ENCODE data around the gene AHNAK.

AHNAK gene

GRCh38 chr11:62433904-62434276 is 112.7 kb downstream of the AHNAK start:
- no peak for TF ChIP-seq PATZ1 (CRISPR knock-in tag; IDR thresholded peaks at IDR 0.05; ENCODE audit: borderline replicate concordance)
- no peak for TF ChIP-seq RARB (CRISPR knock-in tag; IDR thresholded peaks at IDR 0.05)
- TF ChIP-seq SNAI2 (CRISPR knock-in tag; IDR thresholded peaks at IDR 0.05), result no peak
- no peak for TF ChIP-seq ARNTL (CRISPR knock-in tag; IDR thresholded peaks at IDR 0.05; ENCODE audit: borderline replicate concordance, low read depth)
- TF ChIP-seq ZC3H10 (CRISPR knock-in tag; IDR thresholded peaks at IDR 0.05), result no peak
- no peak for TF ChIP-seq CSDC2 (CRISPR knock-in tag; IDR thresholded peaks at IDR 0.05)
- no peak for TF ChIP-seq ZNF8 (CRISPR knock-in tag; IDR thresholded peaks at IDR 0.05)
- no peak for TF ChIP-seq OSR1 (CRISPR knock-in tag; IDR thresholded peaks at IDR 0.05)
- no peak for TF ChIP-seq PPARA (CRISPR knock-in tag; IDR thresholded peaks at IDR 0.05; ENCODE audit: borderline replicate concordance)
- no peak for TF ChIP-seq ZNF70 (CRISPR knock-in tag; IDR thresholded peaks at IDR 0.05)
- no peak for TF ChIP-seq ZNF565 (CRISPR knock-in tag; conservative IDR thresholded peaks at IDR 0.05; ENCODE audit: low read depth)
- no peak for TF ChIP-seq POU6F1 (CRISPR knock-in tag; IDR thresholded peaks at IDR 0.05; ENCODE audit: borderline replicate concordance, low read depth)
- no peak for TF ChIP-seq ZFP30 (CRISPR knock-in tag; IDR thresholded peaks at IDR 0.05)
- TF ChIP-seq CSRNP3 (CRISPR knock-in tag; IDR thresholded peaks at IDR 0.05), result no peak
- no peak for TF ChIP-seq ESRRG (CRISPR knock-in tag; IDR thresholded peaks at IDR 0.05)
- TF ChIP-seq ISL1 (CRISPR knock-in tag; IDR thresholded peaks at IDR 0.05), result no peak
- TF ChIP-seq TSHZ2 (CRISPR knock-in tag; IDR thresholded peaks at IDR 0.05), result no peak
- ATAC-seq, result no peak

GRCh38 chr11:62433141-62433903 is 113.3 kb downstream of the AHNAK start:
- no peak for TF ChIP-seq CSRNP3 (CRISPR knock-in tag; IDR thresholded peaks at IDR 0.05)
- no peak for TF ChIP-seq SNAI2 (CRISPR knock-in tag; IDR thresholded peaks at IDR 0.05)
- no peak for TF ChIP-seq ZNF8 (CRISPR knock-in tag; IDR thresholded peaks at IDR 0.05)
- TF ChIP-seq TOX (CRISPR knock-in tag; IDR thresholded peaks at IDR 0.05; ENCODE audit: borderline replicate concordance), result no peak
- no peak for TF ChIP-seq ZNF565 (CRISPR knock-in tag; conservative IDR thresholded peaks at IDR 0.05; ENCODE audit: low read depth)
- TF ChIP-seq PPARA (CRISPR knock-in tag; IDR thresholded peaks at IDR 0.05; ENCODE audit: borderline replicate concordance), result no peak
- no peak for TF ChIP-seq ZFP3 (CRISPR knock-in tag; IDR thresholded peaks at IDR 0.05)
- TF ChIP-seq ISL1 (CRISPR knock-in tag; IDR thresholded peaks at IDR 0.05), result no peak
- TF ChIP-seq POU6F1 (CRISPR knock-in tag; IDR thresholded peaks at IDR 0.05; ENCODE audit: borderline replicate concordance, low read depth), result no peak
- TF ChIP-seq ZNF70 (CRISPR knock-in tag; IDR thresholded peaks at IDR 0.05), result no peak
- no peak for TF ChIP-seq BACH2 (CRISPR knock-in tag; IDR thresholded peaks at IDR 0.05; ENCODE audit: borderline replicate concordance)
- TF ChIP-seq TSHZ2 (CRISPR knock-in tag; IDR thresholded peaks at IDR 0.05), result no peak
- TF ChIP-seq ZC3H10 (CRISPR knock-in tag; IDR thresholded peaks at IDR 0.05), result no peak
- no peak for TF ChIP-seq ZFP30 (CRISPR knock-in tag; IDR thresholded peaks at IDR 0.05)
- TF ChIP-seq ESRRG (CRISPR knock-in tag; IDR thresholded peaks at IDR 0.05), result no peak
- TF ChIP-seq CSDC2 (CRISPR knock-in tag; IDR thresholded peaks at IDR 0.05), result no peak
- no peak for TF ChIP-seq ARNTL (CRISPR knock-in tag; IDR thresholded peaks at IDR 0.05; ENCODE audit: borderline replicate concordance, low read depth)
- no peak for TF ChIP-seq RARB (CRISPR knock-in tag; IDR thresholded peaks at IDR 0.05)
- TF ChIP-seq OSR1 (CRISPR knock-in tag; IDR thresholded peaks at IDR 0.05), result no peak
- TF ChIP-seq PATZ1 (CRISPR knock-in tag; IDR thresholded peaks at IDR 0.05; ENCODE audit: borderline replicate concordance), result no peak

More at GRCh38 chr11:62433141-62433903, 113.3 kb downstream of the AHNAK start:
- no peak for ATAC-seq

Data from SK-N-SH treated with all-trans-retinoic acid at 6 μM for 48 hours (cell line).